GM23338 (cell line): ENCODE measurements around the gene CDC26. TPM values are rescaled to one million over a fixed set of nuclear protein-coding genes. Genes with fewer than 3 reads are reported as not detected.

ENCODE experiments used
- ATAC-seq: fragments of 200-7000 bp; cut with Tn5 transposase; 3 replicates; pipeline ENCODE4 v1.9.1; 2020
- DNase-seq: peaks from one replicate; pipeline ENCODE4 v3.0.0-alpha.2; 2015; ENCODE audit warnings: low spot score
- H2AFZ ChIP-seq: fragments of 200-600 bp; sonication (generic); 2 replicates; pipeline ENCODE4 v1.8.0; 2016; ENCODE audit warnings: antibody characterized with exemption, mild to moderate bottlenecking, moderate library complexity
- H3F3A ChIP-seq: fragments of 200-600 bp; sonication (generic); replicated peaks from 2 replicates; pipeline ENCODE4 v1.8.0; 2017; ENCODE audit warnings: antibody characterized with exemption, mixed run types, low read depth
- H3K27ac ChIP-seq: fragments of 200-600 bp; sonication (generic); 2 replicates; pipeline ENCODE4 v1.6.1; 2016; ENCODE audit warnings: low read depth
- H3K27me3 ChIP-seq: fragments of 200-600 bp; sonication (generic); 2 replicates; pipeline ENCODE4 v1.8.0; 2016; ENCODE audit warnings: mild to moderate bottlenecking, mixed run types, moderate library complexity; ENCODE audit not compliant: insufficient read depth
- H3K36me3 ChIP-seq: fragments of 200-600 bp; sonication (generic); 2 replicates; pipeline ENCODE4 v1.8.0; 2016; ENCODE audit warnings: mild to moderate bottlenecking; ENCODE audit not compliant: insufficient read depth
- H3K4me1 ChIP-seq: fragments of 200-600 bp; sonication (generic); 2 replicates; pipeline ENCODE4 v1.8.0; 2016; ENCODE audit warnings: mild to moderate bottlenecking, moderate library complexity; ENCODE audit not compliant: insufficient read depth
- H3K4me2 ChIP-seq: fragments of 200-600 bp; sonication (generic); 2 replicates; pipeline ENCODE4 v1.7.1; 2017; ENCODE audit warnings: mixed run types
- H3K4me3 ChIP-seq: fragments of 200-600 bp; sonication (generic); 2 replicates; pipeline ENCODE4 v1.6.1; 2016; ENCODE audit warnings: mixed run types
- H3K79me2 ChIP-seq: fragments of 200-600 bp; sonication (generic); replicated peaks from 2 replicates; pipeline ENCODE4 v1.8.0; 2017; ENCODE audit warnings: mild to moderate bottlenecking; ENCODE audit not compliant: insufficient read depth
- H3K9me2 ChIP-seq: fragments of 200-600 bp; sonication (generic); 2 replicates; pipeline ENCODE4 v1.8.0; 2017; ENCODE audit not compliant: insufficient read depth
- H4K20me1 ChIP-seq: fragments of 200-600 bp; sonication (generic); replicated peaks from 2 replicates; pipeline ENCODE4 v1.8.0; 2017; ENCODE audit warnings: mild to moderate bottlenecking; ENCODE audit not compliant: insufficient read depth
- H3K27ac Mint-ChIP-seq: 2 replicates; pipeline ENCODE4 v1.8.0; 2020; ENCODE audit warnings: inconsistent platforms, mild to moderate bottlenecking, moderate library complexity, mixed read lengths
- H3K27me3 Mint-ChIP-seq: 3 replicates; pipeline ENCODE4 v1.8.0; 2022; ENCODE audit warnings: low read depth, mild to moderate bottlenecking, moderate library complexity, mixed read lengths, inconsistent platforms; ENCODE audit not compliant: insufficient read depth, poor library complexity
- H3K36me3 Mint-ChIP-seq: 3 replicates; pipeline ENCODE4 v1.8.0; 2021; ENCODE audit warnings: low read depth, mild to moderate bottlenecking, inconsistent platforms, moderate library complexity, mixed read lengths
- H3K4me1 Mint-ChIP-seq: 3 replicates; pipeline ENCODE4 v1.8.0; 2020; ENCODE audit warnings: mild to moderate bottlenecking, inconsistent platforms, mixed read lengths
- H3K4me3 Mint-ChIP-seq: 3 replicates; pipeline ENCODE4 v1.8.0; 2021; ENCODE audit warnings: moderate library complexity, mild to moderate bottlenecking, inconsistent platforms, mixed read lengths
- H3K9me3 Mint-ChIP-seq: 3 replicates; pipeline ENCODE4 v1.8.0; 2020; ENCODE audit warnings: moderate library complexity, mild to moderate bottlenecking, inconsistent platforms, mixed read lengths
- ETS1 ChIP-seq: IDR thresholded peaks from 2 replicates; pipeline ENCODE4 v1.6.1; 2016; ENCODE audit warnings: antibody characterized with exemption
- EZH2 ChIP-seq: fragments of 200-600 bp; sonication (generic); IDR thresholded peaks from one replicate; pipeline ENCODE4 v1.8.0; 2017; ENCODE audit warnings: antibody characterized with exemption, mild to moderate bottlenecking, low read depth; ENCODE audit not compliant: unreplicated experiment
- EZH2phosphoT487 ChIP-seq: fragments of 200-600 bp; sonication (generic); IDR thresholded peaks from one replicate; pipeline ENCODE4 v1.8.1; 2018; ENCODE audit warnings: antibody characterized with exemption; ENCODE audit not compliant: unreplicated experiment
- NANOG ChIP-seq: IDR thresholded peaks from 2 replicates; pipeline ENCODE4 v1.6.1; 2016; ENCODE audit warnings: antibody characterized with exemption, borderline replicate concordance
- REST ChIP-seq: IDR thresholded peaks from one replicate; pipeline ENCODE4 v1.6.1; 2018; ENCODE audit warnings: antibody characterized with exemption; ENCODE audit not compliant: unreplicated experiment
- STAT1 ChIP-seq: IDR thresholded peaks from one replicate; pipeline ENCODE4 v1.6.1; 2016; ENCODE audit warnings: antibody characterized with exemption; ENCODE audit not compliant: unreplicated experiment
- ZNF331 ChIP-seq: fragments of 250-450 bp; sonication (Bioruptor Pico); IDR thresholded peaks from 2 replicates; pipeline ENCODE4 v1.5.0; 2020; ENCODE audit warnings: low read depth, mild to moderate bottlenecking, moderate library complexity
- ZNF462 ChIP-seq: fragments of 250-450 bp; sonication (Bioruptor Pico); IDR thresholded peaks from 2 replicates; pipeline ENCODE4 v1.5.0; 2020; ENCODE audit warnings: mild to moderate bottlenecking, moderate library complexity
- polyA plus RNA-seq: library from polyadenylated mRNA; unstranded; fragments of >200 nt; fragmentation: Nextera tagmentation; extraction: Ambion mirVana; gene quantifications from 2 replicates; pipeline ENCODE4 v1.2.1, GENCODE V29; 2016
- total RNA-seq: library from RNA; depleted of rRNA; stranded (reverse); fragments of >200 nt; shearing (Covaris generic); gene quantifications from 2 replicates; pipeline ENCODE4 v1.2.3, GENCODE V29; 2014
- TF ChIP-seq, protein P1 (sequence below), 2 experiments: fragments of 200-600 bp in 1 of 2; sonication (generic) in 1 of 2; conservative IDR thresholded peaks; 2 replicates each; pipeline versions ENCODE4 v1.5.1 to v1.6.1; 2016 to 2017; ENCODE audit warnings: antibody characterized with exemption in 2 of 2, low read depth in 2 of 2, mild to moderate bottlenecking in 2 of 2, moderate library complexity in 1 of 2

The CDC26 gene
- total and polyA plus RNA-seq, 2 experiments from 2014 or later: 34.9 to 112 TPM

- TF ChIP-seq REST: no peak
- TF ChIP-seq EZH2phosphoT487: no peak
- TF ChIP-seq EZH2: no peak
- TF ChIP-seq NANOG: no peak
- no peak for TF ChIP-seq ETS1
- TF ChIP-seq, protein P1, sequence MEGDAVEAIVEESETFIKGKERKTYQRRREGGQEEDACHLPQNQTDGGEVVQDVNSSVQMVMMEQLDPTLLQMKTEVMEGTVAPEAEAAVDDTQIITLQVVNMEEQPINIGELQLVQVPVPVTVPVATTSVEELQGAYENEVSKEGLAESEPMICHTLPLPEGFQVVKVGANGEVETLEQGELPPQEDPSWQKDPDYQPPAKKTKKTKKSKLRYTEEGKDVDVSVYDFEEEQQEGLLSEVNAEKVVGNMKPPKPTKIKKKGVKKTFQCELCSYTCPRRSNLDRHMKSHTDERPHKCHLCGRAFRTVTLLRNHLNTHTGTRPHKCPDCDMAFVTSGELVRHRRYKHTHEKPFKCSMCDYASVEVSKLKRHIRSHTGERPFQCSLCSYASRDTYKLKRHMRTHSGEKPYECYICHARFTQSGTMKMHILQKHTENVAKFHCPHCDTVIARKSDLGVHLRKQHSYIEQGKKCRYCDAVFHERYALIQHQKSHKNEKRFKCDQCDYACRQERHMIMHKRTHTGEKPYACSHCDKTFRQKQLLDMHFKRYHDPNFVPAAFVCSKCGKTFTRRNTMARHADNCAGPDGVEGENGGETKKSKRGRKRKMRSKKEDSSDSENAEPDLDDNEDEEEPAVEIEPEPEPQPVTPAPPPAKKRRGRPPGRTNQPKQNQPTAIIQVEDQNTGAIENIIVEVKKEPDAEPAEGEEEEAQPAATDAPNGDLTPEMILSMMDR (conservative IDR thresholded peaks at IDR 0.05; ENCODE audit: low read depth in 2 of 2): no peak
These were observed 40.7 kb upstream of the CDC26 start (continued) for GRCh38 chr9:113316030-113316429.

- TF ChIP-seq ZNF331: no peak
- TF ChIP-seq STAT1: no peak
- TF ChIP-seq ZNF462 (CRISPR knock-in tag): no peak
- Mint-ChIP-seq H3K4me3 (no peak overlapping the region), H3K36me3 (no peaks in the 10 kb centered on the region), H3K4me1 (no peaks in the 10 kb centered on the region), H3K27ac (no peak overlapping the region), H3K27me3 (peaks cover 2% of the 10 kb centered on the region), H3K9me3 (no peaks in the 10 kb centered on the region)
- no peaks in the 10 kb centered on the region for H3F3A ChIP-seq
- DNase-seq: no peak
- peaks cover 4% of the 10 kb centered on the region; the same call in 1 of the 2 replicates for H4K20me1 ChIP-seq
- H3K4me3 ChIP-seq: no peak overlapping the region
- H3K79me2 ChIP-seq: no peaks in the 10 kb centered on the region
- H3K36me3 ChIP-seq: no peaks in the 10 kb centered on the region
- no peaks in the 10 kb centered on the region for H3K27me3 ChIP-seq
- H3K9me2 ChIP-seq: no peaks in the 10 kb centered on the region
- no peak overlapping the region for H3K4me2 ChIP-seq
- H3K4me1 ChIP-seq: no peaks in the 10 kb centered on the region
- no peak for ATAC-seq
- no peak overlapping the region for H2AFZ ChIP-seq
- H3K27ac ChIP-seq: no peak overlapping the region
These were observed 39.9 kb upstream of the CDC26 start for GRCh38 chr9:113315231-113315630.
